Parathyroid adenoma (tissue), 2 donors: ENCODE measurements around the gene SKP1.
"Not testable (repeated sequence)": the region's sequence is repeated elsewhere in the genome, so short reads cannot be mapped to it uniquely, and the experiment has no call there.

Experiments used
- H2AFZ ChIP-seq: fragments of 300-600 bp; sonication (generic); one replicate; pipeline ENCODE4 v1.7.0; 2017; ENCODE audit warnings: antibody characterized with exemption, mild to moderate bottlenecking
- H3K27ac ChIP-seq: fragments of 300-600 bp; sonication (generic); one replicate; pipeline ENCODE4 v1.7.0; 2017
- H3K27me3 ChIP-seq: fragments of 300-600 bp; sonication (generic); one replicate; pipeline ENCODE4 v1.7.0; 2017; ENCODE audit warnings: low read length; ENCODE audit not compliant: control insufficient read depth, insufficient read depth
- H3K36me3 ChIP-seq: fragments of 300-600 bp; sonication (generic); one replicate; pipeline ENCODE4 v1.7.0; 2017; ENCODE audit warnings: low read length; ENCODE audit not compliant: control insufficient read depth, insufficient read depth
- H3K4me1 ChIP-seq: fragments of 300-600 bp; sonication (generic); one replicate; pipeline ENCODE4 v1.7.0; 2017; ENCODE audit warnings: control low read depth
- H3K4me2 ChIP-seq: fragments of 300-600 bp; sonication (generic); one replicate; pipeline ENCODE4 v1.7.0; 2017; ENCODE audit warnings: low read length
- H3K4me3 ChIP-seq: fragments of 300-600 bp; sonication (generic); one replicate; pipeline ENCODE4 v1.7.0; 2017; ENCODE audit warnings: low read depth, low read length
- H3K79me2 ChIP-seq: fragments of 300-600 bp; sonication (generic); one replicate; pipeline ENCODE4 v1.7.0; 2017; ENCODE audit warnings: control low read depth
- H3K9ac ChIP-seq: fragments of 300-600 bp; sonication (generic); one replicate; pipeline ENCODE4 v1.7.0; 2017; ENCODE audit warnings: mild to moderate bottlenecking
- H3K9me3 ChIP-seq: fragments of 300-600 bp; sonication (generic); one replicate; pipeline ENCODE4 v1.7.0; 2017; ENCODE audit warnings: low read length; ENCODE audit not compliant: control insufficient read depth
- CTCF ChIP-seq: fragments of 300-600 bp; sonication (generic); IDR thresholded peaks from one replicate; pipeline ENCODE4 v1.7.0; 2017; ENCODE audit warnings: antibody characterized with exemption, mild to moderate bottlenecking
- donor health status: primary hyperparathyroidism.

The SKP1 gene

GRCh38 chr5:134215757-134216156 is 39.0 kb upstream of the SKP1 start:
- no peak for TF ChIP-seq CTCF
- Histone ChIP-seq H3K27me3 (no peaks in the 10 kb centered on the region), H3K4me3 (no peak overlapping the region), H3K27ac (no peak overlapping the region), H3K9ac (no peak overlapping the region), H3K9me3 (no peaks in the 10 kb centered on the region), H2AFZ (no peak overlapping the region), H3K4me2 (no peak overlapping the region), H3K79me2 (peaks cover 86% of the 10 kb centered on the region), H3K4me1 (peaks cover 22% of the 10 kb centered on the region), H3K36me3 (no peaks in the 10 kb centered on the region)

GRCh38 chr5:134211263-134212031 is 34.7 kb upstream of the SKP1 start:
- H2AFZ ChIP-seq, H3K4me3 ChIP-seq, H3K9me3 ChIP-seq, H3K27me3 ChIP-seq, H3K9ac ChIP-seq, H3K36me3 ChIP-seq, H3K4me2 ChIP-seq: not testable (repeated sequence)
- H3K79me2 ChIP-seq = peaks cover 96% of the 10 kb centered on the region
- peaks cover 34% of the 10 kb centered on the region for H3K4me1 ChIP-seq
- peak overlapping the region; percentile 64 for H3K27ac ChIP-seq

GRCh38 chr5:134209477-134210245 is 32.9 kb upstream of the SKP1 start:
- H3K27me3 ChIP-seq = no peaks in the 10 kb centered on the region
- H3K9me3 ChIP-seq = no peaks in the 10 kb centered on the region
- H3K36me3 ChIP-seq = no peaks in the 10 kb centered on the region
- peak overlapping the region; percentile 64 for H3K27ac ChIP-seq
- no peak overlapping the region for H3K9ac ChIP-seq
- no peak overlapping the region for H2AFZ ChIP-seq
- peaks cover 95% of the 10 kb centered on the region for H3K79me2 ChIP-seq
- peak overlapping the region; percentile 50 for H3K4me2 ChIP-seq
- no peak for TF ChIP-seq CTCF
- peak overlapping the region; percentile 16 for H3K4me3 ChIP-seq
- H3K4me1 ChIP-seq = peaks cover 34% of the 10 kb centered on the region

- Histone ChIP-seq H3K27me3 (no peaks in the 10 kb centered on the region), H3K36me3 (no peaks in the 10 kb centered on the region), H3K9ac (no peak overlapping the region), H3K27ac (no peak overlapping the region), H3K4me1 (peaks cover 34% of the 10 kb centered on the region), H3K9me3 (no peaks in the 10 kb centered on the region), H3K4me2 (no peak overlapping the region), H2AFZ (no peak overlapping the region), H3K4me3 (no peak overlapping the region), H3K79me2 (peaks cover 85% of the 10 kb centered on the region)
- TF ChIP-seq CTCF = no peak
Observed at GRCh38 chr5:134207696-134208095, 30.9 kb upstream of the SKP1 start.

GRCh38 chr5:134206627-134207160 is 29.9 kb upstream of the SKP1 start:
- Histone ChIP-seq H2AFZ (no peak overlapping the region), H3K4me1 (peaks cover 34% of the 10 kb centered on the region), H3K9me3 (no peaks in the 10 kb centered on the region), H3K36me3 (no peaks in the 10 kb centered on the region), H3K79me2 (peaks cover 80% of the 10 kb centered on the region), H3K4me3 (no peak overlapping the region), H3K9ac (no peak overlapping the region), H3K4me2 (no peak overlapping the region), H3K27me3 (no peaks in the 10 kb centered on the region), H3K27ac (no peak overlapping the region)
- TF ChIP-seq CTCF = no peak
